T follicular helper cell (primary cell): Measurements from ENCODE around the gene ZNF425.
A peak's percentile ranks its signal among the peaks of the same experiment; 100 is the strongest.
"Not testable (repeated sequence)": the region's sequence is repeated elsewhere in the genome, so short reads cannot be mapped to it uniquely, and the experiment has no call there.

Experiments used
- DNase-seq: peaks from one replicate; pipeline ENCODE4 v3.0.0-alpha.2; 2020; ENCODE audit warnings: low read depth
- total RNA-seq, 2 experiments: gene quantifications; one replicate each; lab custom pipeline; 2026; lab: John Stamatoyannopoulos, UW

The ZNF425 gene, protein sequence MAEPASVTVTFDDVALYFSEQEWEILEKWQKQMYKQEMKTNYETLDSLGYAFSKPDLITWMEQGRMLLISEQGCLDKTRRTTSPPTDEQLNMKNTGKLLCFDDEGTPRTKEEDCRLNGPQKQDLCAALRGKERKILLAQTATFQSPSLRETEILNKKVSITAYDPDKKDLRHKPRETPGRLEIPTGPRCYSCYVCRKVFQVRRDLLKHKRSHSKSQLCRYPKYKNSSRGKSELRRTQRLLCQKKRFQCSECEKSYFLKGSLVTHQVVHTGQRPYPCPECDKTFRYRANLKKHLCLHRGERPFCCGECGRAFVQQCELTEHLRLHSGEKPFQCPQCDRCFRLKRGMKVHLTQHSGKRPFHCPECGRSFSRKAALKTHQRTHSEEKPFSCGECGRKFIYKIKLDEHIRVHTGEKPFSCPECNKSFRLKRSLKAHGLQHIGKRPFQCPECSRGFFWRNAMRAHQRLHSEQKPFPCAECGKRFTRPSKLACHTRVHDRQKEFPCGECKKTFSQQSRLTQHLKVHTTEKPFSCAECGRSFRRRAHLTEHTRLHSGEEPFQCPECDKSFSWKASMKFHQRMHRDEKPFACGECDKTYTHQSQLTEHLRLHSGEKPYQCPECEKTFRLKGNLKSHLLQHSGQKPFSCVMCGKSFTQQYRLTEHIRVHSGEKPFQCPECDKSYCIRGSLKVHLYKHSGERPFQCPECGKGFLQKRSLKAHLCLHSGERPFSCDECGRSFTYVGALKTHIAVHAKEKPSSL
- 1.00 to 4.5 reads per million in 2 experiments for total RNA-seq

DNA sequence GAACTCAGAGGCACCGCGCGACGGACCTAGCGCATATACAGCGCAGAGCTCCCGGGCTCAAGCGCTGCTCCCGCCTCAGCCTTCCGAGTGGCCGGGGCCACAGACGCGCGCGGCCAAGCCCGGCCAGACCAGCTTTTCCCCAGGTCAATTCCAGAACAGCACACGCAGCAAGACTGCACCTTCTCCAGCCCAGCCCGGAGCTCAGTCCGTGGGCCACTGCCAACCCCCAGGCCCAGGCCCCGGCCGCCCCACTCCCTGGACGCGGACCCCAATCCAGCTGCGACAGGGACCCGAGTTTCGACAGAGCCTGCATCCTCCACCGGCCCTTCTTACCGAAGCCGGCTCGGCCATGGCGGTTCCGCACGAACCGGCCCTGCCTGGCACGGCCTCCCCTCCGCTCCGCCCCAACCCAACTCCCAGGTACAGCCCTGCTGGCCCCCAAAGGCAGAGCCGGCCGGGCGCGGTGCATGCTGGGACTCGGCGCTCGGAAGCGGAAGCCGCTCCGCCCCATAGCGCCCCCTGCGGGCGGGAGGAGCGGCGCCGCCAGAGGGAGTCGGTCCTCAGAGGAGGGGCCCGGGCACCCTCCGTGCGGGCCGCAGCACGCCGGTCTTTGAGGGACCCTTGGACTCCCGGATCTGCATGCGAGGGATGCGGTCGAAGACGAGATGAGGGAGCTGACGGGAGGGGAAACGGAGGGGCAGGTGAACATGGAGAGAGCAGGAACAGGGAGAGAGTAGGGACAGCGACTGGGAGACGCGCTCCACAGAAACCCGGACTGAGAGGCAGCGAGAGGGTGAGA, at the start of gene ZNF425:
ZNF425 (minus strand) TSS at position 462 of the 799 bp plus-strand sequence; CDS start at position 351, 111 bp downstream.
- DNase-seq = peak; percentile 87

DNA sequence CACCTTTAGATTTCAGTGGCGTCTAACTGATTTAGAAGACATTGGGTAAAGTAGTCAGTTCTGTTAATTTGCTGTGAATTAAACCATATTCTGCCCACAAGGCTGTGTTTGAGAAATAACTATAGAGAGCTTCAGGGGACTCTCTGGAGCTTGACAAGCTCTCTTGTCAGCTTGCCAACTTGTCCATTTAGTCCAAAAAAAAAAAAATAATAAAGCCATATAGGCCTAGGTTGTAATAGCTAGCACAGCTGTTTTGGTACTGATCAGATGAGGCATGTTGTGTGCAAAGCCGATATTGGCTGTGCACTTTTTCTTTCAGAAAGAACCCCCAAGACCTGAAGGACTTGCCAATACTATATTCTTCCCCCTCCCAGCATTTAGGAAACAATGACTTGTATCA, 49.0 kb upstream of the ZNF425 start:
- no peak for DNase-seq

DNA sequence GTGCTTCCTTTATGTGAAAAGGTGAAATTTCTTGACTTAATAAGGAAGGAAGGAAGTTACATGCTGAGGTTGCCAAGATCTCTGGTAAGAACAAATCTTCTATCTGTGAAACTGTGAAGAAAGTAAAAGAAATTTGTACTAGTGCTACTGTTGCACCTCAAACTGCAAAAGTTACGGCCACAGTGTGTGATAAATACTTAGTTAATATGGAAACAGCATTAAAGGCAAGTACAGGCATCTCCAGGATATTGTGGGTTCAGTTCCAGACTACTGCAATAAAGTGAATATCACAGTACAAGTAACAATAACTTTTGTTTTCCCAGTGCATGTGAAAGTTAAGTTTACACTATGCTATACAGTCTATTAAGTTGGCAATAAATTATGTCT, 46.4 kb upstream of the ZNF425 start:
- no peak for DNase-seq

DNA sequence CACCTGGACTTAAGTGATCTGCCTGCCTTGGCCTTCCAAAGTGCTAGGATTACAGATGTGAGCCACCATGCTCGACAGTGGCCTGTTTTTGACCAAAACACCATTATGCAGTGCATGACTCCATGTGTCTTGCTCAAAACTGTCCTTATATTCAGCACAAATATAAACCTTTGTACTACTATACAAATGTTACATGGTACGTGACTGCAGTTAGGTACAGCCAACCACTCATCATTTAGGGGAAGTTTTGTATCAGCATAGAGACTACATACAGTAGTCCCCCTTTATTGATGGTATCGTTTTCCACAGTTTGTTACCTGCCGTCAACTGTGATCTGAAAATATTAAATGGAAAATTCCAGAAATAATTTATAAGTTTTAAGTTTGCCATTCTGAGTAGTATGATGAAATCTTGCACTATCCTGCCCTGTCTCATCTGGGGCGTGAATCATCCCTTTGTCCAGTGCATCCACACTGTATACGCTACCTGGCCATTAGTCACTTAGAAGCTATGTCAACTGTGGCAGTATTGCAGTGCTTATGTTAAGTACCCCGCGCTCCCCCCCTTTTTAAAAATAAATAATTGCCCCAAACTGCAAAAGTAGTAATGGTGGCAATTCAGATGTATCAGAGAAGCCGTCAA, 45.9 kb upstream of the ZNF425 start:
- no peak for DNase-seq

DNA sequence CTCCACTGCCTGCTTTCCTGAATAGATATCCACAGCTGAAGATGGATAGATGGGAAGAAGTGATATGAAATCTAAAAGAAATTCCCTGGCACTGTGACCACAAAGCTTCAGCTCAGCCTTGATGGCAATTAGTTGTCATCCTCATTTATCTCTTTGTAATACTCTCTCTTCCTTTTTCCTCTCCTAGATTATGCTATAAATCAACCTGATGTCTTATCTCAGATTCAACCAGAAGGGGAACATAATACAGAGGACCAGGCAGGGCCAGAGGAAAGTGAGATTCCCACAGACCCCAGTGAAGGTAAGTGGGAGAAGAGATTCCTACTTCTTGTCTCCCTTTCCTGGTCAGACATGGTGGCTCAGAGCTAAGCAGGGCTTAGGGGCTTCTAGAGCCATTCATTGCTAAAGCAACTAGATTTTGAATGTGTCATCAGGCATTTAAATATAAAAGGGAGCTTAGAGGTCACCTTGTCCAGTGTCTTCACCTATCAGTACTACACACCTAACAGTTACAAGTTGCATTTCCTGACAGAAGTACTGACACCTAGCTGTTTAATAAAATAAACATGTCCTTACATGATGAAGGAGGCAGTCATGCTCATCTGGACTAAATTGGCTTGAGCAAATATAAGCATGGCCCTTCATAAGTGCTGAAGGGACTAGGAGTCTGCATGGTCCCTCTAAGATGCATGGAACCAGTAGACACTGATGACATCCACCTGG, 40.7 kb upstream of the ZNF425 start:
- no peak for DNase-seq

DNA sequence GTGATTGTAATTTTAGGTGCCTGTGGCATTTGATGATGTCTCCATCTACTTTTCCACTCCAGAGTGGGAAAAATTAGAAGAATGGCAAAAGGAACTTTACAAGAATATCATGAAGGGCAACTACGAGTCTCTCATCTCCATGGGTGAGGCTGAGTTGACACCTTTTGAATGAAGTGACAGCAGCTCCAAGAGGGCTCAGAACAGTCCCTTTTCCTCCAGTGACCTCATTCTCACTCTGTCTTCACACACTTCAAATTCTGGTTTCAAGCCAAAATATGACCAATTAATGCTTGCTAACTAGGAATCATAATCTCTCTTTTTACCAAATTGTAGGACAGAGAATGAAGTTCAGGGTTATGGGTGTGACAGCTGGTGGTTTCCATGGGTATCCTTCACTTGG, 40.0 kb upstream of the ZNF425 start:
- no peak for DNase-seq

DNA sequence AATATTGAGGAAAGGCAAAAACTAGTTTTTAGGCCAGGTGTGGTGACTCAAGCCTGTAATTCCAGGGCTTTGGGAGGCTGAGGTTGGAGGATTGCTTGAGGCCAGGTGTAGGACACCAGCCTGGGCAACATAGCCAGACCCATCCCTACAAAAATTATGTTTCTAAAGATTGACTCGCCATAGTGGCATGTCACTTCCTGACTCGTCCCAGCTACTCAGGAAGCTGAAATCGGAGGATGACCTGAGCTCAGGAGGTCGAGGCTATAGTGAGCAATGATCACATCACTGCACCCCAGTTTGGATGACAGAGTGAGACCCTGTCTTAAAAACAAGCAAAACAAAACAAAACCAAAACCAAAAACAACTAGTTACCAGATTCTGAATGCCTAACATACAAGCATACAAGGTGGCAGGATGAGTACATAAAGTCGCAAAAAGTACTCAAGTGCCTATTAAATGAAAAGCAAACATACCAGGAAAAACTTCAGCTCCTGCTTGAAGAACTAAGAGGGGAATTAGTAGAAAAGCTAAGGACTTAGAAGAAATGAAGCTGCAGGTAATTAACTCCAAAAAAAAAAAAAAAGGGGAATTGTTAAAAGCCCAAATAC, 35.2 kb upstream of the ZNF425 start:
- no peak for DNase-seq

DNA sequence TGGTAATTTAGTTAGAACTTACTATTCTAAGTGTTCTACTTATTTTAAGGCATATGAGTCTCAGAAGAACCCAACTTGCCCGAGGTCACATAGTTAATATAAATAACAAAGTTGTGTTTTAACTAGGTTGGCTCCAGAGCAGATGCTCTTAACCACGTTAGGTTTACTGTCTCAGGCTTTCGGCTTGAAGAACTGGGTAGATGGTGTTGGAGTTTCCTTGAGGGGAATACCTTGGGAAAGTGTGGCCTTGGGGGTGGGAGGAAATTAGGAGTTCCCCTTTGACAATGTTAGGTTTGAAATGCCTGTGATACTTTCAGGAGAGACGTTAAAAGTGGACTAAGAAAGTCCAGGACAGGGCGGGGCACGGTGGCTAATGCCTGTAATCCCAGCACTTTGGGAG, 30.8 kb upstream of the ZNF425 start:
- DNase-seq = no peak

DNA sequence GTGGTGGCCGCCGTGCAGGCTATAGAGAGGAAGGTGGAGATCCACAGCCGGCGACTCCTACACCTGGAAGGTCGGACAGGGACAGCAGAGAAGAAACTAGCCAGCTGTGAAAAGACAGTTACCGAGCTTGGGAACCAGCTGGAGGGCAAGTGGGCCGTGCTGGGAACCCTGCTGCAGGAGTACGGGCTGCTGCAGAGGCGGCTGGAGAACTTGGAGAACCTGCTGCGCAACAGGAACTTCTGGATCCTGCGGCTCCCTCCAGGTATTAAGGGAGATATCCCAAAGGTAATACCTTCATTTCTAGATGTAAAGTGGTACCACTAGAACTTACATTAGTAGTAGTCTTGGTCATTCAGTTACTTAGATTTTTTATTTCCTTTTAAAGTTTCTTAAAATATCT, 27.9 kb upstream of the ZNF425 start:
- no peak for DNase-seq

DNA sequence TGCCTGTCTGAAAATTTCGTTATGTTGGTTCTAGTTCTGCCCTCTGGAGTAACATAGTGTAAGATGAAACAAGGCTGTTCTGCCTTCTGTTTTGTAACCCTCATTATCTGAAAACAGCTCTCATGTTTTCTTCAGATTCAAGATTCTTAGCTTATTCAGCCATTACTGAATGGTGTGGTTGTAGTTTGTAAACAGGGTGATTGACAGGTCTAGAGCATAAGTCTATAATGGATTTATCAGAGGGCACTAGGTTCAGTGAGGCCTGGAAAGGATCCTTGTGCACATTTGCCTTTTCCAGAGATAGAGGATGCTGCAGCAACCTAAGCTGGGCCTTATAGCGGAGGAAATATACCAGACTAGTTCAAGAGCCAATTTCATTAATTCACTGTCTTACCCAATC, 27.2 kb upstream of the ZNF425 start:
- no peak for DNase-seq

DNA sequence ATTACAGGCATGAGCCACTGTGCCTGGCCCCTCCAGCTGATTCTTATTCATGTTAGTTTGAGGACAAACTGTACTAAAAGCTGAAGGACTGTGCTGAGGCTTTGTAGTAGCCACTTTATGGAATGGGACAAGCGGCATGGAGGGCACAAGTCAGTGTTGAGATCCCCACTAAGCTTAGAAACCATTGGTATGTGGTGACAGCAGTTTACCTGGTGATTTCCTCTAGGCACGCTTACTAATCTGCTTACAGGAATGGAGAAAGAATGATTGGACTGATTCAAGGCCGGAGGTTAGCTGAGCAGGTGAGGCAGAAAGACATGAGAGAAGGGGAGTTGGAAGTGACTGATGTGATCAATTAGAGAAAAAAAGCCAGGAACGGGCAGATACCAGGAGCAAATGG, 24.9 kb upstream of the ZNF425 start:
- no peak for DNase-seq

DNA sequence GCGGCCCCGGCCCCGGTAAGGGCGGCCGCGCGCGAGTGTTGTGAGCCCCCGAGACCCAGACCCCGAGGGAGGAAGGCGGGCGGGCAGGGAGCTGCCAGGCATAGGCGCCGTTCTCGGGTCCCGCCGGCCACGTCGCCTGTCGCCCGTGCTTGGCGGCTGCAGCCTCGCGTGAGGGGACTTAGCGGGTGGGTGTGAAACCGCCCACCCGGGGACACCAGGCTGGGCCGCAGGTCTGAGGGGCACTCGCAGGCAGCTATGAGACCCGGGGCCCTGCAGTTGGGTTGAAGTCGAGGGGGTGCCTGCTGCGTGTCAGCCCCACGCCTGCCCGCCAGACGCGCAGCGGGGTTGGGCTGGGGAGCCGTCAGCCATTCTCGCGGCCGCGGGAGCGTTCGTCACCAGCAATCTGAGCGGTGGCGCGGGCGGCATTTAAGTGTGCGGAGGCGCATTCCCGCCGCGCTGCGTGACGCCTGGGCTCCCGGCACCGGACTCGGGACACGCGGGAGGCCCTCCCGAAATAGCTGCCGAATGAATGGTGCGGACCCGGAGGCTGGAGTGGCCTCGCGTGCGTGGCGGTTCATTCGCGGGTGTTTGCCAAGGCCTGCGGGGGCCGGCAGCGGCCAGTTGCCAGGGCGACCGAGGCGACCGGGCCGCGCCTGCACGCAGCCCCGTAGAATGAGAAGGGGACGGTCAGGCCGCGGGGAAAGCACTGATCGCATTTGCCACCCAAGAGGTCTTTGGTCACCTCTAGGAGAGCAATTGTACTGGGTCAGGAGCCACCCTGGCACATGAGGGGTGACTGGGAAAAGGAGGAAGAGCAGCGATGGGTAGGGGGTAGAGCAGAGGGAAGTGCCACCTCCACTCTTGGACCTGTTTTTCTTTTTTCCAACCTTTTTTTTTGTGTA, 21.9 kb upstream of the ZNF425 start:
- peak; percentile 62 for DNase-seq

DNA sequence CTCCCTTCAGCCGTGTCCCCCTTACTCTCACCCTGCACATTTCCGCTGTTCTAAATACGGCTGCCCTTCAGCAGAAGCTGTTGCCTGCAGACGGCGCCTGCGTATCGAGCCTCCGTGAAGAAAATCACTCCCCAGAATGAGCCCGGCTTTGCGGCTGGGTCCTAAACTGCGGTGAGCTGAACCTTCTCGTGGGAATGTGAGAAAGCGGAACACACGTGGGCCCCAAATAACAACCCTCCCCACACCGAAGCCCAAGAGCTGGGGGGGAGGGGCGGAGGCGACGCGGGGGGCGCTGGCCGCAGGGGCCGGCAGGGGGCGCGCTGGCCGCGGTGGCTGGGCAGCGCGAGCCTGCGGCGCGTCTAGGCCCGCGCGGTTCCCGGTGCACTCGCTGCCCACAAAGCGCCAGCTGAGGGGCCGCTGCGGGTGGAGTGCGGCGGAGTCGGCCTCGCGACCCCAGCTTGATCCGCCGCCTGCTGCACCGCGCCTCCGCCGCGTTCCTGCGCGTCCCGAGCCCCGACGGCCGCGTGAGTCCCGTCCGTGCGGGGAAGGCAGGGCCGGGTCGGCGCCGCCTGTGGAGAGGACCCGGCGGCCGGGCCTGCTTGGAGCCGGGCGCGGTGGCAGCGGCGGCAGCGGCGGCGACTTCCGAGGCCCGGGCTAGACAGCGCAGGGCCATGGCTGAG, 21.1 kb upstream of the ZNF425 start, which contains the start of gene ZNF398:
ZNF398 (plus strand) TSS at position 382 of the 680 bp plus-strand sequence; CDS start at position 672, 290 bp downstream.
- DNase-seq = peak; percentile 64

DNA sequence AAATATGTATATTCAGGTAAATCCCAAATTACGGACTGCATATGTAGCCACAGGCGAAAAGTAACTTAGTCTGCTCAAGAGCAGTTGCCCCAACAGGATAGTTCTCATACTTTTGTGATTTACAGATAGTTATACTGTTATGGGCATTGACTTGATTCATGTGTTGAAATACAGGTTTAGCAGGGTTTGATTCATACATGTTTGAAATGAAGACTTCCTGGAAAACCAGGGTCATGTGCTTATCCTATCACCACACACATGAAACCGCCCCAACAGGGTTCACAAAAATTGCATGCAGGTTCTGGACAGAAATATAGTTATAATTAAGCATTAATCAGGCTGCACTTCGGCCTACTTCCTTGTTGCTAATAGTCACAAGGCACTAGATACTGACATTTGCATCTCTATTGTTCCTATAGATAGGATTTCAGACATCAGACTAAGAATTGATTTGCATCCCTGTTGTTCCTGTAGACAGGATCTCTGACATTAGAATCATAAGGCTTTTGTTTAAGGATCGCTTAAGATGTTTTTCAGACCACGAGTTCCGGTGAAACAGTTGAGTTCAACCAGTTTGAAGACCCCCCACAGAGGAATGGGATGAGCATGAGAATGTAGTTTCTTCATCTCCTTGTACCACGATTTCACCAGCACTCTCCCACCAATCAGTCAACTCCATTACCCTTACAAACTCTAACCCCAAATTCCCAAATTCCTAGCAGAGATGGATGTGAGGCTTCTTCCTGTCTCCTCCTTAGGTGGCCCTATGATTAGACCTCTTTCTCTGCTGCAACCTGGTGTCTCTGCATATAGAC, 19.1 kb upstream of the ZNF425 start:
- no peak for DNase-seq

DNA sequence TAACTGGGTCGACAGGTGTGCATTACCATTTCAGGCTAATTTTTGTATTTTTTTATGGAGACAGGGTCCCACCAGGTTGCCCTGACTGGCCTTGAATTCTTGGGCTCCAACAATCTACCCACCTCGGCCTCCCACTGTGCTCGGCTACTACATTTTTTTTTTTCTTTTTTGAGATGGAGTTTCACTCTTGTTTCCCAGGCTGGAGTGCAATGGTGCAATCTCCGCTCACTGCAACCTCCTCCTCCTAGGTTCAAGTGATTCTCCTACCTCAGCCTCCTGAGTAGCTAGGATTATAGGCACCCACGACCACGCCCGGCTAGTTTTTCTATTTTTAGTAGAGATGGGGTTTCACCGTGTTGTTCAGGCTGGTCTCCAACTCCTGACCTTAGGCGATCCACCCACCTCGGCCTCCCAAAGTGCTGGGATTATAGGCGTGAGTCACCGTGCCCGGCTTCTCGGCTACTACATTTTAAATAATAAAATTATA, 18.4 kb upstream of the ZNF425 start:
- not testable (repeated sequence) for DNase-seq

DNA sequence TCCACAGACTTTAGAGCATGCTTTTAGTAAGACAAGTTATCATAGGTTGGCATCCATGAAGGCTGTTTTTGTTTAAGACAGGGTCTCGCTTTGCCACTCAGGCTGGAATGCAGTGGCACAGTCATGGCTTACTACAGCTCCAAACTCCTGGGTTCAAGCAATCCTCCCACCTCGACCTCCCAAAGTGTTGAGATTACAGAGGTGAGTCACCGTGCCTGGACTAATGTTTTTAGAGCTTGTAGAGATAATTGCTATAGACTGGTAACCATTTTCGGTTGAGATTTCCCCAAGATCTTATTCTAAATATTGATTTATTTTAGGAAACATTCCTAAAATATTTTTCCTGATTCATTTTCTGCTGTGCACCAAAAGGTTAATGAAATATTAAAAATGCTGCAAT, 15.8 kb upstream of the ZNF425 start:
- DNase-seq = no peak

DNA sequence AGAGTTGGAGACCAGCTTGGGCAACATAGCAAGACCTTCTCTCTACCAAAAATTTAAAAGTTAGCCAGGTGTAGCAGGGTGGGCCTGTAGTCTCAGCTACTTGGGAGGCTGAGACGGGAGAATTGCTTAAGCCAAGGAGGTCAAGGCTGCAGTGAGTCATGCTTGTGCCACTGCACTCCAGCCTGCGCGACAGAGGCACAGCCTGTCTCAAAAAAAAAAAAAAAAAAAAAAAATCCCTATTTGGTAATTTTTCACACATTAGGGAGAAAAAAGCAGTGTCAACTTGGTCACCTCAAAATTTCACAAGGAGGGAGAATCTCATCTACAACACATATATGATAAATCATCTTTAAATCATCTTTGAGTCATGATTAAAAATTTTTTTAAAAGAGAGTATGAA, 14.7 kb upstream of the ZNF425 start:
- no peak for DNase-seq

DNA sequence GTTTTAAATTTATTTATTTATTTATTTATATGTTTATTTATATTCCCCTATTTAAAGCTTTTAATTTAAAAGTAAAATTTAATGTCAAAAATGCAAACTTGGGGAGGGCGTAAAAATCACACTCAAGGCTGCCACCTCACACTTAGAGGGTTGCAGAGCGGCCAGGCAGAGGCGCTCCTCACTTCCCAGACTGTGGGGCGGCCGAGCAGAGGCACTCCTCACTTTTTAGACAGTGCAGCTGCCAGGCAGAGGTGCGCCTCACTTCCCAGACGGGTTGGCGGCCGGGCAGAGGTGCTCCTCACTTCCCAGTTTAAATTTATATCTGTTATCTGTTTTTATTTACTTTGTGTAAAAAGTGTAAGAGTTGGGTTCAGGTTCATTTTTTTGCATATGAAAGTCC, 10.0 kb upstream of the ZNF425 start:
- no peak for DNase-seq
